Esophagus muscularis mucosa (tissue), 4 donors: Measurements from ENCODE around the gene EID3.

Experiments used
- EP300 ChIP-seq: sonication (generic); formaldehyde crosslinking; IDR thresholded peaks from one replicate; pipeline ENCODE4 v1.6.1; 2017; ENCODE audit warnings: antibody characterized with exemption
- POLR2A ChIP-seq: fragments of 450-650 bp; IDR thresholded peaks from one replicate; pipeline ENCODE4 v1.6.1; 2017; ENCODE audit warnings: antibody characterized with exemption, moderate library complexity, mild to moderate bottlenecking, low read depth
- POLR2AphosphoS5 ChIP-seq, 2 donors: sonication (generic); formaldehyde crosslinking; IDR thresholded peaks; one replicate each; pipeline ENCODE4 v1.6.1; 2017; ENCODE audit warnings: antibody characterized with exemption in 2 of 2
- TF ChIP-seq, protein P1 (sequence below), 3 experiments: fragments of 200-600 bp in 2 of 3; fragments of 450-650 bp in 1 of 3; sonication (generic) in 2 of 3; IDR thresholded peaks; one replicate each; pipeline ENCODE4 v1.5.1; 2017 to 2019; ENCODE audit warnings: antibody characterized with exemption in 3 of 3, mild to moderate bottlenecking in 2 of 3, moderate library complexity in 1 of 3

DNA sequence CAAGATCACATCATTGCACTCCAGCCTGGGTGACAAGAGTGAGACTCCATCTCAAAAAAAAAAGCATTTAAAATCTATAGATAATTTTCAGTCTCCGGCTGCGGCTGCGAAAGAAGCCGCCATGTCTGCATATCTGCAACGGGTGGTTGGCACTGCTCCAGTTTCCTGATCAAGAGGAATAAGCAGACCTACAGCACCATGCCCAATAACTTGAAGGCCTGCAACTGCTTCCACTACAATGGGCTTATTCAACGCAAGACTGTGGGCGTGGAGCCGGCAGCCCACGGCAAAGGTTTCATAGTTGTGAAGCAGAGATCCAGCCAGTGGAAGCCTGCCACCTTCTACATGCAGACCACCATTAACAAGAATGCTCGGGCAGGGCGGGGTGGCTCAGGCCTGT is 30.6 kb upstream of the EID3 start:
- TF ChIP-seq POLR2A (no peak), POLR2AphosphoS5 (IDR thresholded peaks at IDR 0.05) (no peak), EP300 (no peak)
- TF ChIP-seq, protein P1, sequence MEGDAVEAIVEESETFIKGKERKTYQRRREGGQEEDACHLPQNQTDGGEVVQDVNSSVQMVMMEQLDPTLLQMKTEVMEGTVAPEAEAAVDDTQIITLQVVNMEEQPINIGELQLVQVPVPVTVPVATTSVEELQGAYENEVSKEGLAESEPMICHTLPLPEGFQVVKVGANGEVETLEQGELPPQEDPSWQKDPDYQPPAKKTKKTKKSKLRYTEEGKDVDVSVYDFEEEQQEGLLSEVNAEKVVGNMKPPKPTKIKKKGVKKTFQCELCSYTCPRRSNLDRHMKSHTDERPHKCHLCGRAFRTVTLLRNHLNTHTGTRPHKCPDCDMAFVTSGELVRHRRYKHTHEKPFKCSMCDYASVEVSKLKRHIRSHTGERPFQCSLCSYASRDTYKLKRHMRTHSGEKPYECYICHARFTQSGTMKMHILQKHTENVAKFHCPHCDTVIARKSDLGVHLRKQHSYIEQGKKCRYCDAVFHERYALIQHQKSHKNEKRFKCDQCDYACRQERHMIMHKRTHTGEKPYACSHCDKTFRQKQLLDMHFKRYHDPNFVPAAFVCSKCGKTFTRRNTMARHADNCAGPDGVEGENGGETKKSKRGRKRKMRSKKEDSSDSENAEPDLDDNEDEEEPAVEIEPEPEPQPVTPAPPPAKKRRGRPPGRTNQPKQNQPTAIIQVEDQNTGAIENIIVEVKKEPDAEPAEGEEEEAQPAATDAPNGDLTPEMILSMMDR (IDR thresholded peaks at IDR 0.05) = no peak
